GM19467 (cell line): ENCODE data around the gene MAGEA9.
"Not testable (repeated sequence)": the region's sequence is repeated elsewhere in the genome, so short reads cannot be mapped to it uniquely, and the experiment has no call there.

Source experiments
- ATAC-seq: cut with Tn5 transposase; IDR thresholded peaks from one replicate; pipeline ENCODE4 v1.9.1; 2021; ENCODE audit warnings: mild to moderate bottlenecking, moderate library complexity; ENCODE audit not compliant: unreplicated experiment

The MAGEA9 gene

DNA sequence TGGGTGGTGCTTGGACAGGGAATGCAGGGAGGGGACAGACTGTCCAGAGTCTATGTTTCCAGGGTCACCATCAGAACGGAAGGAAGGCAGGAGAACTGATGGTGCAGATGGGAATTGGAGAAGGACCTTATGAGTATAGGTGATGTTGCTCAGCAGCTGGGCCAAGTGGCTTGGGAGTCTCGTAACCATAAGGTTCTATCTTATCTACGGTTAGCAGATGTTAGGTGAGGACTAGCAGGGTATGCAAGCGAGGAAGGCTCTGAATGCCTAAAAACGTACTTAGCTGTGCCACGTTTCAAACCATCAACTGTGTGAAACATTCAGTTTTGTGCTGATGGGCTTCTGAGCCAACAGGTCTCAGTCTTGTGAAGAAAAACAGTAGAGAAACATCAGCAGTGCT is 22.4 kb downstream of the MAGEA9 start:
- ATAC-seq: no peak

DNA sequence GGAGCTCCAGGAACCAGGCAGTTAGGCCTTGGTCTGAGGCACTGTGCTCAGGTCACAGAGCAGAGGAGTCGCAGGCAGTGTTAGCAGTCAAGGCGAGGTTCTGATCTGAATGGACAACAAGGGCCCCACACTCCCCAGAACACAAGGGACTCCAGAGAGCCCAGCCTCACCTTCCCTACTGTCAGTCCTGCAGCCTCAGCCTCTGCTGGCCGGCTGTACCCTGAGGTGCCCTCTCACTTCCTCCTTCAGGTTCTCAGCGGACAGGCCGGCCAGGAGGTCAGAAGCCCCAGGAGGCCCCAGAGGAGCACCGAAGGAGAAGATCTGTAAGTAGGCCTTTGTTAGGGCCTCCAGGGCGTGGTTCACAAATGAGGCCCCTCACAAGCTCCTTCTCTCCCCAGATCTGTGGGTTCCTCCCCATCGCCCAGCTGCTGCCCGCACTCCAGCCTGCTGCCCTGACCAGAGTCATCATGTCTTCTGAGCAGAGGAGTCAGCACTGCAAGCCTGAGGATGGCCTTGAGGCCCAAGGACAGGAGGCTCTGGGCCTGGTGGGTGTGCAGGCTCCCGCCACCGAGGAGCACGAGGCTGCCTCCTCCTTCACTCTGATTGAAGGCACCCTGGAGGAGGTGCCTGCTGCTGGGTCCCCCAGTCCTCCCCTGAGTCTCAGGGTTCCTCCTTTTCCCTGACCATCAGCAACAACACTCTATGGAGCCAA is 26.2 kb downstream of the MAGEA9 start:
- ATAC-seq: no peak

DNA sequence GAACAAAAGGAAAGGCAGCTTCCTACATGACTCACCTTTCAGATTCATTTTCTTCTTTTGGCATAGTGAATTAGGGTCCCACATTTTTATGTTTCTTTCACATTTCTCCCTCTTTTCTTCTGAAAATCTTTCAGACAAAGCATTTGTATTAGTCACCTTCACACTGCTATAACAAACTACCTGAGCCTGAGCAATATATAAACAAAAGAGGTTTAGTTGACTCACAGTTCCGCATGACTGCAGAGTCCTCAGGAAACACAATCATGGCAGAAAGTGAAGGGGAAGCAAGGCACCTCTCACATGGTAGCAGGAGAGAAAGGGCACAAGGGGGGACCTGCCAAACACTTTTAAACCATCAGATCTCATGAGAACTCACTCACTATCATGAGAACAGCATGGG is 36.9 kb downstream of the MAGEA9 start:
- ATAC-seq: no peak

DNA sequence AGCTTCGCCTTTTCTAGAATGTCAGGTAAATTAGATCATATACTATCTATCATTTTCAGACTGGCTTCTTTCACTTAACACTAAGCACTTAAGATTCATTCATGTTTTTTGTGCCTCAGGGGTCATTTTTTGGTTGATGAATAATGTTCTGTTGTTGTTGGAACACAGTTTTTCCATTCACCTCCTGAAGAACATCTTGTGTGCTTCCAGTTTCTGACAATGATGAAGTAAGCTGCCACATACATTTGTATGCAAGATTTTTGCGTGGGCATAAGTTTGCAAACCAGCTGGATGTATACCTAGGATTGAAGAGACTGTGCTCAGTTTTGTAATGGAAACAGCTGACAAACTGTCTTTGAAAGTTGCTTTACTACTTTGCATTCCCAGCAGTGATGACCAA is 37.6 kb downstream of the MAGEA9 start:
- ATAC-seq: no peak

DNA sequence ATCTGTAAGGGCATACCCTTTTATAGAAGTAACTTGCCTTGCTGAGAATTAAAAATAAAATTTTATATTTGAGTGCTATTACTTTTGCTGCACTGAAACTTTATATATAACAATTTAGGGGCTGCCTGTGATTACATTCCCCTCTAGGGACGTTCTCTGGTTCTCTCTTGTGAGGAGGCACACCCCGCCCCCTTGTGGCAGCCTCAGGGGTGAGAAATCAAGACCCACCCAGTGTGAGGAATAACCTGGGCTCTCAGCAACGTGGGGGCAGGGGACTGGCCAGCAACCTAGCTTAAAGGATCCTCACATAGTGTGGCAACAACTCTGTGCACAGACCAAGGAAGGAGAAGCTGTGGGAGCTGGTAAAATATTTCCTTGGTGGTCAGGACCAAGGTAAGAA is 43.7 kb downstream of the MAGEA9 start:
- no peak for ATAC-seq

DNA sequence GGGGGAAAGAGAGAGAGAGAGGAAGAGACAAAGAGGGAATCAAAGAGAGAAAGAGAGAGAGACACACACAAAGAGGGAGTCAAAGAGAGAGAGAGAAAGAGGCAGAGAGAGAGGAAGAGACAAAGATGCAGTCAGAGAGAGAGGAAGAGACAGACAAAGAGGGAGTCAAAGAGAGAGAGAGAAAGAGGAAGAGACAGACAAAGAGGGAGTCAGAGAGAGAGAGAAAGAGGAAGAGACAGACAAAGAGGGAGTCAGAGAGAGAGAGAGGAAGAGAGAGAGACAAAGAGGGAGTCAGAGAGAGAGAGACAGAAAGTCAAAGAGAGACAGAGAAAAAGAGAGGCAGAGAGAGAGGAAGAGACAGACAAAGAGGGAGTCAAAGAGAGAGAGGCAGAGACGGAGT is 45.5 kb downstream of the MAGEA9 start:
- ATAC-seq: no peak

DNA sequence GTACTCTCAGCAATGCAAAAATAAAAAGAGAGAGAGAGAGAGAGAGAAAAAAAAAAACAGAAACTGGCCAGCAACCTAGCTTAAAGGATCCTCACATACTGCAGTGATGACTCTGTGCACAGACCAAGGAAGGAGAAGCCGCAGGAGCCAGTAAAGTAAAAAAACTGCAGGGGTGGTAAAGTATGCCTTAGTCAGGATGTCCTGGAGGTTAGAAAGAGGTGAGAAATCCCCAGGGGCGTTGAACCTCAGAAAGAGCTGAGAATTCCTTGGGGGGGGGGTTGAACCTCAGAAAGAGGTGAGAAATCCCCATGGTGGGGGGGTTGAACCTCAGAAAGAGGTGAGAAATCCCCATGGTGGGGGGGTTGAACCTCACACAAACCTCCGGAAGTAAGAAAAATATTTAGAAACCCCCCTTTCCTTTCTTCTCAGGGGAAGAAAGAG is 48.0 kb downstream of the MAGEA9 start:
- peak; percentile 45 for ATAC-seq

DNA sequence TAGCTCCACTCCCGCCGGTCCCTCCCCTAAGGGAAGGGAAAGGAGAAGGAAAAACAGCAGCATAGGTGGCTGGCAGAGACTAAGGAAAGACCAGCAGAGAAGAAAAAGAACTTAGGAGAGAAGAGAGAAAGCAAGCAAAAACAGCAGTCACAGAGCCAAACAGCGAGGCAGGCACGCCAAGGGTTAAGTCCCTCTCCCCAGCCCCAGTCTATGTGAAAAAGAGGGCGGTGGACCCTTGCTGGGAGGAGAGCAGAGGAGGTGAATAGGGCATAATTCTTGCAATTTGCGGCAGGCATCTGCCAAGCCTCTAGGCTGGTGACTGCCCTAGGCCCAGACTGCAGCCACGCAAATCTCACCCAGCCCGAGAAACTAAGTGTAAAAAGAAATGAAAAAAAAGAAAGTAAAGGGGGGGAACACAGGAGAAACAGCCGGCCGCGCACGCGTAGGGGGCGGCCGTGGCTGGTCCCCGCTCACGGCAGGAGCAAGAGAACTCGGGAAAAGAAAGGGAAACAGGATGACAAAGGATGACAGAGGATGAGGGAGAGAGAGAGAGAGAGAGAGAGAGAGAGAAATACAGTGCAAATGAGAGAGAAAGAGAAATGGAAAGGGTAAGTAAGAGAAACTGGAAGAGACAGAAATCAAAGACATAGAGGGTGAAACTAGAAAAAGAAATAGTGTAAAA is 48.6 kb downstream of the MAGEA9 start:
- peak; percentile 58 for ATAC-seq

DNA sequence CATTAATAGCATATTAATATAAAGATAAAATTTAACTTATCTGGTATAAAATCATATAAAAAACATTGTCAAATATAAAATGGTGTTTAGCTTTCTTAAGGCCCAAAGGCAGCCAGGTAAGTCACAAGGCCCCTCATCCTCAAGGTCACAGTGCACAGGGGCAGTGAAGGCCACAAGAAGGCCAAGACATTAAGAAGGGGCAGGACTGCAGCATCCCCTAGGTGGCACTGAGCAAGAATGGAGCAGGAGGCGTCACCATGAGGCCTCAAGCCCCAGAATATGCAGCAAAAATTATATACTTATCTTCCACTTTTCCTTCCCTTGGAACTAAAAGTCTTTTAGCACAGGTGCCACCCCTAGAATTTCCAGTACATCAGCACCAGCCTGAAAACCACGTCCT is 49.7 kb downstream of the MAGEA9 start:
- no peak for ATAC-seq

DNA sequence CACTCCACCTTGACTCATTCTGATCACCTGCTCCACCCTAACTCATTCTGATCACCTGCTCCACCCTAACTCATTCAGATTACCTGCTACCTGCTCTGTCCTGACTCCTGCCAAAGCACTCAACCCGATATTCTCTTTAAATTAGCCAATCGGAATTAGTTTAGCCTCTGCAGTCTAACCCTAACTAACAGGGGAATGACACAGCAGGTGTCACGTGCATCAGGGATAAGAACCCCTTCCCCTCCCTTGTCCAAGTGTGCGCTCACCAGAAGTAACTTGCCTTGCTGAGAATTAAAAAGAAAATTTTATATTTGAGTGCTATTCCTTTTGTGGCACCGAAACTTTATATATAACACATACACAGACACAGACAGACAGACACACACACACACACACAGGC is 55.0 kb downstream of the MAGEA9 start:
- ATAC-seq: not testable (repeated sequence)

DNA sequence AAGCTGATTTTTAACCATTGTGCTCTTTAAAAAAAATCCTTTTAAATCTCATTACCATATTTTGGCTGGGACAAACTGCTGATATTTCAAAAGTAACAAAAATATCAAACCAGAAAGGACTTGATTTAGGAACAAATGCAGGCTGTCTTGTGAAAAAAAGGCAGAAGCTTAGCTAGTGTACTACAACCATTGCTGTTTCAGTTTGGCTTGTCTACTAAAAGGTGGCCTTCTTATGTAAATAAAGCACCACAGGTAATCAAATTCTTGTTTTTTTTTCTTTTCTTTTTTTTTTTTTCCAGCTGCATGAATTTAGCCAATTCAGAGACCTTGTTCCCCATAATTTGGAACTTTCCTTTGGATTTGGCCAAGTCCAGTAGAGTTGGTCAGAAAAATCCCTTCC is 55.4 kb downstream of the MAGEA9 start:
- ATAC-seq: no peak
